HG02885 (cell line): Measurements from ENCODE around the gene PUS3.

Source experiments
- ATAC-seq: cut with Tn5 transposase; IDR thresholded peaks from one replicate; pipeline ENCODE4 v1.9.1; 2021; ENCODE audit warnings: mild to moderate bottlenecking; ENCODE audit not compliant: unreplicated experiment, poor library complexity

Gene PUS3

DNA sequence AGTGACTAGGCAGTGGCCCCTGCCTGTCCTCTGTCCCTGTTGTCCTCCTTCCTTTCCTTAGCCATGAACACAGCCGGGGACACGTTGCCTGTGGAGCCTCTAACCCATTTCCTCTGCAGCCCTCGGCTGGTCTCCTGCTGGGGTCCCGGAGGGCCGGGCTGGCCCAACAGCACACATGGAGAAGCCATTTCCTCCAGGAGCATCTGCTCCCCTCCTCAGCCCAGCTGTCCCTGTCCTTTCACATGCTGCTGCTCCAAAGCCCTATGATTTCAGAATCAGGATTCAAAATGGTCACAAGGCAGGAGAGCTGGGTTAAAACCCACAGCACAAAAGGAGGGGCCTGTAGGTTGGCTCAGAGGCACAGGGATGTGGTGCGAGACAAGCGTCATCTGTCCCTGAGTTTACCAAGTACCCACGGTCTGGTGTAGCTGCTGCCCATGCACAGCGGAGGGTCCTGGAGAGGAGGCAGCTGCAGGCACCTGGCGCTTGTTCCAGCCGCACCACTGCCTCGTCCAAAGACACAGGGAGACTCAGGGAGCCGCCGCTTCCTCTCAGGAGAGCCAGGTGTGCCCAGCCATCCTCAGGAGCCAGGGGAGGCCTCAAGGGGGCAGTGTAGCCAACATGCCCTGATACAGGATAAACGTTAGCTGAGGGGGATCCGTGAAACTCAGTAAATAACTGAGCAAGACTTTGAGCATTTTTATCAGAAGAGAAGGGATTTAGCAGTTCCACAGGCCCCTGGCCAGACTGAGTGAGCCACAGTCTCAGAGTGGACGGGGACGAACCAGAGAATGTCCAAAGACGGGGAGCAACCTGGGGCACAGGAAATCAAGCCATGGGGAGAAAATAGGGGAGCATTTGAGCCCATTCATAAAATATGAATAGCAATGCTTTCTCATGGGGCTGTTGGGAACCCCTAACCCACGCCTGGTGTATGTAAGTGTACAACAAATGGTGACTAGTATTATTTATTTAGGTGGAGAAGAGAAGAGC, 38.9 kb upstream of the PUS3 start:
- peak; percentile 56 for ATAC-seq

- no peak for ATAC-seq
Measured at GRCh38 chr11:125941267-125941618, 38.2 kb upstream of the PUS3 start.

DNA sequence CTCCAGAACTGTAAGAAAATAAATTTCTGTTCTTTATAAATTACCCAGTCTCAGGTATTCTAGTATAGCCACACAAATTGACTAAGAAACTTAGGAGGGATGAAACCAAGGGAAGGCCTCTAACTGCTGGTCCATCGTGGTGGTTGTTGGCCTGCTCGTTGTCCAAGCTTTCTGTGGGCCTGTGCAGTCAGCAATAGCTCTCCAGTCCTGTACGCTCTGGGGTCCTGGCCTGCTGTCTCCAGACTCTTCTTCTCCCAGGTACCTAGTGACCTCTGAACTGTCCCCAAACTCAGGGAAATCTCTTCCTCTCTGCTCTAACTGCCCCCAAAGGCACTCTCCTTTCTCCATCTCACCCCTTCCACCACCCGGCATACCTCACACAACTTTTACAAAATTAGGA, 37.1 kb upstream of the PUS3 start:
- ATAC-seq: no peak

- no peak for ATAC-seq
Measured at GRCh38 chr11:125939081-125939521, 36.1 kb upstream of the PUS3 start.

DNA sequence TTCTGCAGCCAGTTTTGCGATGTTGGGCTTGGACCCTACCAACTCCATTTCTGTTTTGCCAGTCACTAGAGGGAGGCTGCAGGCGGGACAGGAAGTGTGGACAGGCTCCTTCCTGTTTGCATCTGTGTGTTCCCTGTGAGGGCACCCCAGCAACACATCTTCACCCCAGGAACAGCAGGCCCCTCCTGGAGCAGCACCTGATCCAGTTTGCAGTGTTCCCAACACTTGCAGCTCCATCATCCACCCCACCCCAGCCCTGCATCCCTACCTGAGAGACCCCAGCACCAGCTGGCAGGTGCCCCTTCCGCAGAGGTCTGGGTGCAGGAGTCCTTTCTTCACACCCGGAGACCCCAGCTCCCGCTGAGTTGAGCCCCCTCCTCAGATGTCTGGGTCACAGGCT, 35.4 kb upstream of the PUS3 start:
- ATAC-seq: no peak

DNA sequence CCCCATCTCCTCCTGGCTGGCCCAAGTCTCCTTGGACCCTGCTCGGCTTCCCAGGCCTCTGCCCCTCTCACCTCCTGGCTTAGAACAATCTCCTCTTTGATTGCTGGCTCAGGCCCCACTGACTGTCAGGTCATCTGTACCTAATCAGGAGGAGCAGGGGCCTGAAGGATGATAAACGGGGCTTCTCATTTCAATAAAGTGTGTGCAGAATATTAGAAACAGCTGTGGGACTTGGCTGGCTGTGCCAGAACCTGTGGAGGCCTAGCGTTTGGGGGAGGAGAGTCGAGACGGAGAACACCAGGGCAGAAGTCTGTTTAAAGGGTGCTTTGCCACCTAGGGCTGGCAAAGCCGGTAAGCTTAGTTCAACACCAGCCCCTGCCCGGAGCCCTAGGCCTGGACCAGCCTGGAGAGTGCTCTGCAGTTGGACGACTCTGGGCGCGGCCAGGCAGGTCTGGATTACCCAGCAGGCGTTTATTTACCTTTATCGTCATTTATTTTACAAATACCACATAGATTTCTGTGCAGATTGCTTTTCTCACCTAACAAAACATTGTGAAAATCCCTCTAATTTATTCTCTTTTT, 32.7 kb upstream of the PUS3 start:
- no peak for ATAC-seq

DNA sequence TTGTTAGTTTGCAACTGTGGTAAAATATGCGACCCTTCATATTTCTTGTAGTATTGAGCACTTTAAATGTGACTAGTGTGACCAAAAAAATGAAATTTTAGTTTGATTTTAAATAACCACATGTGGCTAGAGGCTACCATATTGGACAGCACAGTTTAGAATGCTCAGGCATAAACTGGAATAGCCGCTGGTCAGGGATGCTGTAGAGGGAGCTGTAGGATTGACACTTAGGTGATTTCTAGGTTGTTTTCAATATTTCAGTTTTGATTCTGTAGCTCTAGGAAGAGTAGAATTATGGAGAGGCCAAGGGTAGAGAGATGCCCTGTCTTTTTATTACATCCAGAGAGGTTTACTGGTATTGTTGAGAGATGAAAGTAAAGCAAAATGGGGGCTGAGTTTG, 32.0 kb upstream of the PUS3 start:
- no peak for ATAC-seq

DNA sequence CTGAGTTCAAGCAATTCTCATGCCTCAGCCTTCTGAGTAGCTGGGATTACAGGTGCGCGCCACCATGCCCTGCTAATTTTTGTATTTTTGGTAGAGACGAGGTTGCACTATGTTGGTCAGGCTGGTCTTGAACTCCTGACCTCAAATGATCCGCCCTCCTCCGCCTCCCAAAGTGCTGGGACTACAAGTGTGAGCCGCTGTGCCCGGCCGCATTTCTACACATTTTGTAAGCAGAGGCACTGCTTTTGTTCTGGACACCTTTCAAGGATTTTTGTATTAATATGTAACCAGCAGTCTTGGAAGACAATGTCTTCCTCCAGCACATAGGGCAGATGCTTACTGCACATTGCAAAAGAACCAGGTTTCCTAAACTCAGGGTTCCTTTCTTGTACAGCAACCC, 31.5 kb upstream of the PUS3 start:
- no peak for ATAC-seq

DNA sequence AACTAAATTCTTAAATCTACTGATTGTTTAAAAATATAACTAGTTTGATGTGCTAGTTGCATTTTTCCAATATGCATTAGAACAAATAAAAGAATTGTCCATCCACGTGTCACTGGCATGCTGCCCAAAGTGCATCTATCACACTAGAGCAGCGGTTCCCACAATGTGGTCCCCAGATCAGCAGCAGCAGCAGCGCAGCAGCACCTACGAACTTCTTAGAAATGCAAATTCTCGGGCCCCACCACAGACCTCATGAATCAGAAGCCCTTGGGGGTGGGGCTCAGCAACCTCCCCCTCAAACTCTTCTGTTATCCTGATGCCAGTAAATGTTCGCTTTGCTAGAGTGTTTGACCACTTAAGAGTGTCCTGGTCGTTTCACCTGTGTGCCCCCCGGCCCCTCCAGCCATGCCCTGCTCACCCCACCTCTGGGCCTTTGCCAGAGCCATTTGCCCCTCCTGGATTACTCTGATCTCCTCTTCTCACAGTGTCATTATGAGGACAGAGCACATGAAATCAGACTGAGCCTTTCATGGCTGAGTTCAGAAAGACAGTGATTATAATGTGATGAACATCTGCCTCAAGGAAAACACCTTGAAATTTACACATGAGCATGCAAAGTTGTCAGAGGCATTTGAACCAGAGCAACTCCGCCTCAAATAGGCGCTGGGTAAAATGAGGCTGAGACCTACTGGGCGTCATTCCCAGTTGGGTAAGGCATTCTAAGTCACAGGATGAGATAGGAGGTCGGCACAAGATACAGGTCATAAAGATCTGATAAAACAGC, 30.2 kb upstream of the PUS3 start:
- ATAC-seq: no peak

DNA sequence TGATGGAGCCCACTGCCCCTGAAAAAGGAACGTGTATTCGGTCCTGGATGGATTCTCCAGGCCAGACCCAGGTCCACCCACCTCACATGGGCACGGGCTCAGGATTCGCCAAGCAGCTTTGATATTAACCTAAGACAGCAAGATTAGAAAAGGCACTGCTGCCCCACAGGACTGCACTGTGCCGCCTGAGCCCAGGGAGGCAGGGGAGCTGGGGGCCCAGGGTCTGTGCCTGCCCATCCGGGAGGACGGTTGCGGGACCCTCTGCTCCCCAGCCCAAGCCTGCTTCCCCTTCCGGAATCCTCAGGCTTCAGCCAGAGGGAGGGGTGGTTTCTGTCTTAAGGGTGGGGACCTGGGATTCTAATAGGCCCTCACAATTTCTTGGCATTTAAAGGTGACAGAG, 29.3 kb upstream of the PUS3 start:
- no peak for ATAC-seq

DNA sequence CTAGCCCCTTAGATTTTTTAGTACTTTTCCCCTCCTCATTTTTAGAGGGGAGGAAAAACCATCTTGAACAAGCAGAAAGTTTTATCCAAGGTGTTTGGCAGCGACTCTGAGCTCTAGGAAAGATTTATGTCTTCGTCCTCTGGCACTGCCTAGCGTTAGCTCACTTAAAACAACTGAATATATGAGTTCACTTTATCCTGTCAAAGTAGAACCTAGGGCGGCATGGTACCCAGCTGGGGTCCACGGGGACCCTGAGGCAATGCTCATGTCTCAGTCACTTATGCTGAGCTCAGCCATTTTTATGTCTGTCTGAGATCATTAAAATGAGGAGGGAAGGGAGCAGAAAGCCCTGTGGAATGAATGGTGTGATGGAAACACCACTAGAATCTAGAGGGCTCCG, 28.7 kb upstream of the PUS3 start:
- ATAC-seq: no peak

DNA sequence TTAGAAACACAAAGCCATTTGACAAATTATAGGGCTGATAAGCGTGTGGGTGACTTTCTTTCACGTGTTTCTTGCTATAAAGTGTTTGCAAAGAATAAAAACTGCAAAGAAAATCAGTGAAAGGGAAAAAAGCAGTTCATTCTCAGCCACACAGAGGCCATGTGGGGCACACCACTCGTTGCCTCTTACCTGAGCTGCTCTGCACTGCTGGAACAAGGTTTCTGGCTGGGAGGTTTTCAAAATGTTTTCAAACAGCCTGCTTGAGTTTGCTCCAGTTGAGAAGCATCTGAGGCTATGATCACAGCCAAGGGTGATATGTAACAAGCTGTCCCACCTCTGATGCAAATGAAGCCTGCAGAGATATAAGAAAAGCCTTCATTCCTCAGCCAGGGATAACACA, 28.1 kb upstream of the PUS3 start:
- ATAC-seq: no peak

GRCh38 chr11:125930076-125930450, 27.1 kb upstream of the PUS3 start:
- ATAC-seq: no peak

GRCh38 chr11:125929445-125930075, 26.6 kb upstream of the PUS3 start:
- ATAC-seq: no peak

GRCh38 chr11:125926682-125927081, 23.7 kb upstream of the PUS3 start:
- no peak for ATAC-seq

DNA sequence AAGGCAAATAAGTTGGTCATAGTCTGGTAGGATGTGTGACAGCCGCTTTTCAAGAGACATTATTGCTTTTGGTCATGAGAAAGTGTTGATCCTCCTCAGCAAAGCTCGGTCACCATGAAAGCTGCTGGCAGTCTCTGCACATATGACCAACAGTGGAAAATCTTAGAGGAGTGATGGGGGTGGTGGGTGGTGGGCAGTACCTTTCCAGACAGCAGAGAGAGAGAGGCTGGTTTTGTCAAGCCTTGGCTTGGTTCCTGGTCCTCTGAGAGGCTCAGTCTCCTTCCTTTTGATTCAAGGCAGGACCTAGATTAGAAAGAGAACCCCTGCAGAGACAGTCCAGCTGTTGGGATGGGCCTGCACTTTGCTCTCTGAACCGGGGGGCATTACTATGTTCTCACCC, 22.8 kb upstream of the PUS3 start:
- no peak for ATAC-seq

DNA sequence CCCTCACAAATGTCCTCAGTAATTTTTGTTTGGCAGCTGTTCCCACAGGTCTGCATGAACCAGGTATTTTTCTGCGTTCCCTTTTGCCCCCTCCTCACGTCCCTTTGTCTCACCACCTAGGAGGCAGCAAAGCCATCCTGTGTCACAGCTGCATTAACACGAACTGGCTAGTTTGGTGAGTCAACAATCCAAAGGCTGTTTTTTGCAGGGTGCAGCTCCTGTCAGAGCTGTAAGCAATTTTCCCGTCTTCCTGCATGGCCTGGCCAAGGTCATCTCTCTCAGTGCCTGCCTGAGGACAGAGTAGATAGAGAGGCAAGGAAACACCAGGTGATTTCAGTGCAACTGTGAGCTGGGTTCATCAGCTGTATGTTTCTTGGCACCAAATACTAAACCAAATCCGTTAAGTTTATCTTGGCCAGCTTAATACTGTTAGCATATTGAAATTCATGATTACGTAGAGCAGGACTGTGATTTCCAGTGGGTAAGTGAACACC, 22.3 kb upstream of the PUS3 start:
- ATAC-seq: no peak

- no peak for ATAC-seq
Measured at GRCh38 chr11:125924384-125925007, 21.5 kb upstream of the PUS3 start.

DNA sequence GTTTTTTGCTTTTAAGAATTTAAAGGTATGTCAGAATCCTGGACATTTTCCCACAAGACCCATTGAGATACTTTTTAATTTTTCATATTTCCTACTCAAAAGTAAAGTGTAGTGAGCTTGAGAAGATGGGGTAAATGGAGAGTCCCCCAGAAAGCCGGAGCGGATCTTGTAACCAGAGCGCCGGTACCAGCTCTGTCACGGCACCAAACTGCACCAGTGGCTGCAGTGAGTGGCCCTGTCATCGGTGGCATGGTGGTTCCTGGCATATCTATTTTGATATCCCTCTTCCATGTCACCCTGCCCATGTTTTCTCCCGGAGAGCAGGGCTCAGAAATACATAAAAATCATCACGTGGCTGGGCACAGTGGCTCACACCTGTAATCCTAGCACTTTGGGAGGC, 20.6 kb upstream of the PUS3 start:
- no peak for ATAC-seq

DNA sequence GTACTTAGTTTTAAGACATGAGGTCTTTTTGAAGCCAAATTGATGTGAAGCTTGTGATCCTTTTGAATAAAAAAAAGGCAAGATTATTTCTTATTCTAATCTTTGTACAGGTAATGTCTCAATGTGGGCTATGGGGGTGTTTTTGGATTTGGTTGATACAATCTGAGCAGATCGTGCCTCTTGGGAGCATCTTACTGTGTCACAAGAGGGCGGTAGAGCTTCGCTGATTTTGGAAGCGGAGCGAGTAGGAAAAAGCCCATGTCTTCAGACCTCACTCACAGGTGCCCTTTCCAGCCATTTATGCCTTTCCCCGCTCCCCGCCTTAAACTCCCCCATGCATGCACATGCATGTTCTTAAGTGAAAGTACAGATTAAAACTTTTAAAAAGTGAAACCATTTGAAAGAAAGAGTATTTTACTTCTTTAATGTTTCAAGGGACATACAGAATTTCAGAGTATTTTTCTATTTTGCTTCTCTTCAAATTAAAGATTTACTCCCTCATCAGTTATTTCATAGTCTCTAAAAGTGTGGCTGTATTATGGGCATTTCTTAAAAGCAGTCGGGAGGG, 20.1 kb upstream of the PUS3 start:
- ATAC-seq: peak; percentile 67
